Measurements from ENCODE around the gene FBXW7. TPM values are rescaled to one million over a fixed set of nuclear protein-coding genes. Genes with fewer than 3 reads are reported as not detected.

Gene FBXW7
- total RNA-seq, 1 experiment from 2014 or later, result 23.0 TPM

DNA sequence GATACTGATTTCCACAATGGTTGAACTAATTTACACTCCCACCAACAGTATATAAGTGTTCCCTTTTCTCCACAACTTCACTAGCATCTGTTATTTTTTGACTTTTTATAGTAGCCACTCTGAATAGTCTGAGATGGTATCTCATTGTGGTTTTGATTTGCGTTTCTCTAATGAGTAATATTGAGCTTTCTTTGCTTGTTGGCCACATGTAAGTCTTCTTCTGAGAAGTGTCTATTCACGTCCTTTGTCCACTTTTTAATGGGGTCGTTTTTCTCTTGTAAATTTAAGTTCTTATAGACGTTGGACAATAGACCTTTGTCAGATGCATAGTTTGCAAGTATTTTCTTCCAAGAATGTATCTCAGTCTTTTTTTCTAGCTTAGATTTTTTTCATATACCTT lies 10.0 kb downstream of the FBXW7 start:
- Histone ChIP-seq H3K4me2 (ENCODE audit: low read length) (no peak overlapping the region), H3K4me1 (ENCODE audit: control insufficient read depth in 1 of 2, insufficient read depth in 2 of 2, low read length in 2 of 2) (0 out of 4 replicates have a peak, but pooled peaks cover 0 to 5% of the 10 kb centered on the region in 2 experiments), H3K9me2 (ENCODE audit: insufficient read depth) (no peaks in the 10 kb centered on the region), H4K20me1 (ENCODE audit: insufficient read depth) (peaks cover 3% of the 10 kb centered on the region; the same call in 1 of the 2 replicates), H3K9ac (ENCODE audit: low read length) (no peak overlapping the region), H3K27ac (ENCODE audit: low read depth, low read length) (no peak overlapping the region), H2AFZ (ENCODE audit: low read depth, low read length, poor library complexity, severe bottlenecking) (no peak overlapping the region), H3K79me2 (ENCODE audit: insufficient read depth, low read length) (peaks cover 100% of the 10 kb centered on the region), H3K27me3 (ENCODE audit: insufficient read depth, low read length) (no peaks in the 10 kb centered on the region), H3K9me3 (ENCODE audit: control insufficient read depth in 1 of 2, insufficient read depth in 1 of 2, low read depth in 1 of 2, low read length in 2 of 2) (no peaks in the 10 kb centered on the region), H3K4me3 (replicated peaks in 1 of 2; ENCODE audit: low read depth in 1 of 2, low read length in 2 of 2) (no peak overlapping the region), H3K36me3 (ENCODE audit: control insufficient read depth in 1 of 2, insufficient read depth in 2 of 2, low read length in 2 of 2) (0 out of 4 replicates have a peak, but pooled peaks cover 0 to 5% of the 10 kb centered on the region in 2 experiments)
- intact Hi-C loops (cut with micrococcal nuclease), result no loop called here
- ATAC-seq (no peak), DNase-seq (ENCODE audit: low read depth, low spot score) (no peak)
- ChIA-PET CTCF (no interaction called here), POLR2A (interaction anchor here (2.1 kb wide), 1 partner anchor 10 kb away, joined by 9 read pairs; the partner anchor contains the start of gene FBXW7), RAD21 (ENCODE audit: low non-redundant PET in 1 of 2, low total read pairs in 2 of 2, uncharacterized antibody in 2 of 2, unreplicated experiment in 2 of 2) (no interaction called here)
- no TSS peak for BruUV-seq (replicated peaks)
- TF ChIP-seq, protein P1, sequence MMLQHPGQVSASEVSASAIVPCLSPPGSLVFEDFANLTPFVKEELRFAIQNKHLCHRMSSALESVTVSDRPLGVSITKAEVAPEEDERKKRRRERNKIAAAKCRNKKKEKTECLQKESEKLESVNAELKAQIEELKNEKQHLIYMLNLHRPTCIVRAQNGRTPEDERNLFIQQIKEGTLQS (IDR thresholded peaks at IDR 0.05), result no peak
- TF ChIP-seq TCF7L2 (IDR thresholded peaks at IDR 0.05; ENCODE audit: borderline replicate concordance, extremely low read depth, insufficient read depth, insufficient read length) (no peak), EGR1 (IDR thresholded peaks at IDR 0.05; ENCODE audit: low read depth) (no peak), POLR2AphosphoS5 (IDR thresholded peaks at IDR 0.05; ENCODE audit: low read depth, low read length) (no peak), RAD21 (IDR thresholded peaks at IDR 0.05; ENCODE audit: low read depth) (no peak), EZH2phosphoT487 (IDR thresholded peaks at IDR 0.05; ENCODE audit: borderline replicate concordance) (no peak)
- TF ChIP-seq, protein P2, sequence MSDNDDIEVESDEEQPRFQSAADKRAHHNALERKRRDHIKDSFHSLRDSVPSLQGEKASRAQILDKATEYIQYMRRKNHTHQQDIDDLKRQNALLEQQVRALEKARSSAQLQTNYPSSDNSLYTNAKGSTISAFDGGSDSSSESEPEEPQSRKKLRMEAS (IDR thresholded peaks at IDR 0.05), result no peak
- TF ChIP-seq, protein P3, sequence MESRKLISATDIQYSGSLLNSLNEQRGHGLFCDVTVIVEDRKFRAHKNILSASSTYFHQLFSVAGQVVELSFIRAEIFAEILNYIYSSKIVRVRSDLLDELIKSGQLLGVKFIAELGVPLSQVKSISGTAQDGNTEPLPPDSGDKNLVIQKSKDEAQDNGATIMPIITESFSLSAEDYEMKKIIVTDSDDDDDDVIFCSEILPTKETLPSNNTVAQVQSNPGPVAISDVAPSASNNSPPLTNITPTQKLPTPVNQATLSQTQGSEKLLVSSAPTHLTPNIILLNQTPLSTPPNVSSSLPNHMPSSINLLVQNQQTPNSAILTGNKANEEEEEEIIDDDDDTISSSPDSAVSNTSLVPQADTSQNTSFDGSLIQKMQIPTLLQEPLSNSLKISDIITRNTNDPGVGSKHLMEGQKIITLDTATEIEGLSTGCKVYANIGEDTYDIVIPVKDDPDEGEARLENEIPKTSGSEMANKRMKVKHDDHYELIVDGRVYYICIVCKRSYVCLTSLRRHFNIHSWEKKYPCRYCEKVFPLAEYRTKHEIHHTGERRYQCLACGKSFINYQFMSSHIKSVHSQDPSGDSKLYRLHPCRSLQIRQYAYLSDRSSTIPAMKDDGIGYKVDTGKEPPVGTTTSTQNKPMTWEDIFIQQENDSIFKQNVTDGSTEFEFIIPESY (IDR thresholded peaks at IDR 0.05; ENCODE audit: extremely low read depth, insufficient replicate concordance, low read length), result no peak
- TF ChIP-seq, protein P4, sequence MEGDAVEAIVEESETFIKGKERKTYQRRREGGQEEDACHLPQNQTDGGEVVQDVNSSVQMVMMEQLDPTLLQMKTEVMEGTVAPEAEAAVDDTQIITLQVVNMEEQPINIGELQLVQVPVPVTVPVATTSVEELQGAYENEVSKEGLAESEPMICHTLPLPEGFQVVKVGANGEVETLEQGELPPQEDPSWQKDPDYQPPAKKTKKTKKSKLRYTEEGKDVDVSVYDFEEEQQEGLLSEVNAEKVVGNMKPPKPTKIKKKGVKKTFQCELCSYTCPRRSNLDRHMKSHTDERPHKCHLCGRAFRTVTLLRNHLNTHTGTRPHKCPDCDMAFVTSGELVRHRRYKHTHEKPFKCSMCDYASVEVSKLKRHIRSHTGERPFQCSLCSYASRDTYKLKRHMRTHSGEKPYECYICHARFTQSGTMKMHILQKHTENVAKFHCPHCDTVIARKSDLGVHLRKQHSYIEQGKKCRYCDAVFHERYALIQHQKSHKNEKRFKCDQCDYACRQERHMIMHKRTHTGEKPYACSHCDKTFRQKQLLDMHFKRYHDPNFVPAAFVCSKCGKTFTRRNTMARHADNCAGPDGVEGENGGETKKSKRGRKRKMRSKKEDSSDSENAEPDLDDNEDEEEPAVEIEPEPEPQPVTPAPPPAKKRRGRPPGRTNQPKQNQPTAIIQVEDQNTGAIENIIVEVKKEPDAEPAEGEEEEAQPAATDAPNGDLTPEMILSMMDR (IDR thresholded peaks at IDR 0.05 in 2 of 3, conservative IDR thresholded peaks at IDR 0.05 in 1 of 3; ENCODE audit: borderline replicate concordance in 1 of 3, insufficient read depth in 1 of 3, low read depth in 2 of 3, low read length in 2 of 3), result no peak

Measured in HCT116 (cell line).